ENCODE results near the gene BCL2L13. TPM values are rescaled to one million over a fixed set of nuclear protein-coding genes. Genes with fewer than 3 reads are reported as not detected.
A peak's percentile ranks its signal among the peaks of the same experiment; 100 is the strongest.

The BCL2L13 gene
- polyA plus RNA-seq (20.8 and 21.6 TPM in 2 replicates), polyA minus RNA-seq (42.1 and 47.7 TPM in 2 replicates)

- H3K36me3 ChIP-seq (ENCODE audit: insufficient read depth, low read length): no peaks in the 10 kb centered on the region
- H3K27ac ChIP-seq (ENCODE audit: low read length): peak within 1 kb of the TSS; percentile 95
- peaks cover 7% of the 10 kb centered on the region for H3K79me2 ChIP-seq (replicated peaks; ENCODE audit: insufficient read depth, low read length)
- H3K9me3 ChIP-seq (ENCODE audit: low read length): no peaks in the 10 kb centered on the region
- peak within 1 kb of the TSS; percentile 84 for H3K4me3 ChIP-seq (ENCODE audit: low read length)
- no peaks in the 10 kb centered on the region for H3K27me3 ChIP-seq (ENCODE audit: insufficient read depth, low read depth, low read length)
- TF ChIP-seq SMC3 (conservative IDR thresholded peaks at IDR 0.05; ENCODE audit: poor library complexity): peak; percentile 38
- TF ChIP-seq REST (IDR thresholded peaks at IDR 0.05; ENCODE audit: borderline replicate concordance): peak; percentile 91
- TF ChIP-seq EP300 (conservative IDR thresholded peaks at IDR 0.05; ENCODE audit: poor library complexity, severe bottlenecking): peak; percentile 49
- peak; percentile 98 for TF ChIP-seq POLR2AphosphoS5 (IDR thresholded peaks at IDR 0.05)
- peak; percentile 34 for TF ChIP-seq CTCF (IDR thresholded peaks at IDR 0.05; ENCODE audit: poor library complexity, severe bottlenecking)
- TF ChIP-seq EZH2 (IDR thresholded peaks at IDR 0.05; ENCODE audit: borderline replicate concordance, insufficient read depth, low read length, poor library complexity, severe bottlenecking): no peak
- peak; percentile 77 for TF ChIP-seq MXI1 (conservative IDR thresholded peaks at IDR 0.05; ENCODE audit: poor library complexity, severe bottlenecking)
- peak; percentile 34 for TF ChIP-seq RAD21 (conservative IDR thresholded peaks at IDR 0.05)
- TF ChIP-seq TAF1 (IDR thresholded peaks at IDR 0.05; ENCODE audit: low read depth): peak; percentile 90
- peak within 1 kb of the TSS; percentile 100 for H3K4me2 ChIP-seq (ENCODE audit: low read length)
- H3F3A ChIP-seq (ENCODE audit: insufficient read depth, low read length, poor library complexity, severe bottlenecking): no peaks in the 10 kb centered on the region
- H3K9me2 ChIP-seq (ENCODE audit: insufficient read depth, low read length): no peaks in the 10 kb centered on the region
- H2AFZ ChIP-seq (ENCODE audit: low read depth, low read length): peak within 1 kb of the TSS; percentile 74
- H4K20me1 ChIP-seq (ENCODE audit: insufficient read depth): no peaks in the 10 kb centered on the region
- peak within 1 kb of the TSS; percentile 89 for H3K9ac ChIP-seq (ENCODE audit: low read length)
Observed at GRCh38 chr22:17638432-17639246, at the start of gene BCL2L13. Gene BCL2L13 (plus strand): TSS chr22:17638757. CDS start chr22:17655712, 16,955 bp downstream.

- Histone ChIP-seq H3K9me2 (ENCODE audit: insufficient read depth, low read length) (no peaks in the 10 kb centered on the region), H3K27ac (ENCODE audit: low read length) (no peak overlapping the region)
Observed at GRCh38 chr22:17589810-17590375, 48.7 kb upstream of the BCL2L13 start.

More at GRCh38 chr22:17589810-17590375, 48.7 kb upstream of the BCL2L13 start:
- no peaks in the 10 kb centered on the region for H3F3A ChIP-seq (ENCODE audit: insufficient read depth, low read length, poor library complexity, severe bottlenecking)
- no peaks in the 10 kb centered on the region for H3K79me2 ChIP-seq (replicated peaks; ENCODE audit: insufficient read depth, low read length)
- TF ChIP-seq REST (IDR thresholded peaks at IDR 0.05; ENCODE audit: borderline replicate concordance): no peak
- no peak for TF ChIP-seq SMC3 (conservative IDR thresholded peaks at IDR 0.05; ENCODE audit: poor library complexity)
- no peak for TF ChIP-seq RAD21 (conservative IDR thresholded peaks at IDR 0.05)
- TF ChIP-seq MXI1 (conservative IDR thresholded peaks at IDR 0.05; ENCODE audit: poor library complexity, severe bottlenecking): no peak
- no peak for TF ChIP-seq POLR2AphosphoS5 (IDR thresholded peaks at IDR 0.05)
- no peak for TF ChIP-seq EP300 (conservative IDR thresholded peaks at IDR 0.05; ENCODE audit: poor library complexity, severe bottlenecking)
- TF ChIP-seq TAF1 (IDR thresholded peaks at IDR 0.05; ENCODE audit: low read depth): no peak
- no peak for TF ChIP-seq CTCF (IDR thresholded peaks at IDR 0.05; ENCODE audit: poor library complexity, severe bottlenecking)
- TF ChIP-seq EZH2 (IDR thresholded peaks at IDR 0.05; ENCODE audit: borderline replicate concordance, insufficient read depth, low read length, poor library complexity, severe bottlenecking): no peak
- H3K4me3 ChIP-seq (ENCODE audit: low read length): no peak overlapping the region
- H3K36me3 ChIP-seq (ENCODE audit: insufficient read depth, low read length): no peaks in the 10 kb centered on the region
- no peak overlapping the region for H3K9ac ChIP-seq (ENCODE audit: low read length)
- H3K9me3 ChIP-seq (ENCODE audit: low read length): no peaks in the 10 kb centered on the region
- H2AFZ ChIP-seq (ENCODE audit: low read depth, low read length): no peak overlapping the region
- H4K20me1 ChIP-seq (ENCODE audit: insufficient read depth): no peaks in the 10 kb centered on the region
- no peaks in the 10 kb centered on the region for H3K27me3 ChIP-seq (ENCODE audit: insufficient read depth, low read depth, low read length)
- no peak overlapping the region for H3K4me2 ChIP-seq (ENCODE audit: low read length)

Measured in neural cell (in vitro differentiated cells).